GM12878 (cell line): Measurements from ENCODE around the gene COL13A1. TPM values are rescaled to one million over a fixed set of nuclear protein-coding genes. Genes with fewer than 3 reads are reported as not detected.

Experiments used
- ATAC-seq: fragments of 200-7000 bp; cut with Tn5 transposase; 3 replicates; pipeline ENCODE4 v1.9.1; 2020; ENCODE audit warnings: mild to moderate bottlenecking, moderate library complexity
- BruUV-seq: library from RNA; stranded (reverse); fragments of 400-500 nt; replicated peaks from 2 replicates; lab custom pipeline; 2021; lab: Mats Ljungman, UMichigan
- CTCF ChIA-PET: fragments of 300-600 bp; sonication (Branson Sonifier 250); formaldehyde crosslinking; extraction: SDS; loops from one replicate; lab custom pipeline; 2021; ENCODE audit warnings: inconsistent platforms; lab: Yijun Ruan, JAX
- POLR2A ChIA-PET: fragments of 350-600 bp; formaldehyde crosslinking; extraction: SDS; loops from one replicate; lab custom pipeline; 2021; ENCODE audit warnings: inconsistent platforms; lab: Charles Lee
- RAD21 ChIA-PET: fragments of 300-600 bp; sonication (Branson Sonifier 250); formaldehyde crosslinking; loops from one replicate; lab custom pipeline; 2023; ENCODE audit warnings: antibody characterized with exemption; ENCODE audit not compliant: unreplicated experiment; lab: Charles Lee
- SMC1A ChIA-PET: fragments of 300-600 bp; sonication (Branson Sonifier 250); formaldehyde crosslinking; loops from one replicate; lab custom pipeline; 2023; ENCODE audit not compliant: unreplicated experiment, uncharacterized antibody; lab: Charles Lee
- DNase-seq: peaks from one replicate; pipeline ENCODE4 v3.0.0-alpha.2; 2011; ENCODE audit warnings: low read depth, low spot score
- FAIRE-seq: peaks from 3 replicates; lab custom pipeline; 2011; peaks lifted over from hg19 to GRCh38; lab: Jason Lieb, UNC
- H2AFZ ChIP-seq: 2 replicates; pipeline ENCODE4 v1.6.0; 2011; ENCODE audit warnings: low read depth, low read length, control low read depth; ENCODE audit not compliant: control insufficient read depth
- H3K27ac ChIP-seq: 2 replicates; pipeline ENCODE4 v1.5.1; 2011; ENCODE audit warnings: control low read depth; ENCODE audit not compliant: control insufficient read depth, insufficient read depth
- H3K27me3 ChIP-seq, 2 experiments: replicated peaks in 1 of 2; 2 replicates each; pipeline versions ENCODE4 v1.6.0 to v1.6.1; 2011; ENCODE audit warnings: low read length in 1 of 2; ENCODE audit not compliant: control insufficient read depth in 2 of 2, insufficient read depth in 2 of 2
- H3K36me3 ChIP-seq, 2 experiments: 2 replicates each; pipeline ENCODE4 v1.5.1; 2011; ENCODE audit warnings: low read length in 1 of 2; ENCODE audit not compliant: control insufficient read depth in 2 of 2, insufficient read depth in 2 of 2
- H3K4me1 ChIP-seq: 2 replicates; pipeline ENCODE4 v1.6.1; 2011; ENCODE audit warnings: mild to moderate bottlenecking, low read length, moderate library complexity, mixed read lengths; ENCODE audit not compliant: control insufficient read depth, insufficient read depth
- H3K4me2 ChIP-seq: 2 replicates; pipeline ENCODE4 v1.6.0; 2011; ENCODE audit warnings: control low read depth; ENCODE audit not compliant: control insufficient read depth, insufficient read depth
- H3K4me3 ChIP-seq: fragments of 200-600 bp; sonication (generic); 2 replicates; pipeline ENCODE4 v1.5.1; 2016
- H3K79me2 ChIP-seq: 2 replicates; pipeline ENCODE4 v1.6.0; 2011; ENCODE audit warnings: low read length; ENCODE audit not compliant: control insufficient read depth, insufficient read depth
- H3K9ac ChIP-seq: 2 replicates; pipeline ENCODE4 v1.8.0; 2011; ENCODE audit warnings: low read length, control low read depth, mixed read lengths; ENCODE audit not compliant: control insufficient read depth, insufficient read depth
- H3K9me3 ChIP-seq: replicated peaks from 3 replicates; pipeline ENCODE4 v1.5.1; 2011; ENCODE audit warnings: mild to moderate bottlenecking, low read length; ENCODE audit not compliant: control insufficient read depth, insufficient read depth
- H4K20me1 ChIP-seq: 2 replicates; pipeline ENCODE4 v1.6.0; 2011; ENCODE audit not compliant: control insufficient read depth, insufficient read depth
- ASH2L ChIP-seq: fragments of 300-600, 200-600 bp; sonication (generic); IDR thresholded peaks from 2 replicates; pipeline ENCODE4 v1.6.1; 2017; ENCODE audit warnings: low read depth, mild to moderate bottlenecking, borderline replicate concordance
- EED ChIP-seq: sonication (generic); IDR thresholded peaks from 2 replicates; pipeline ENCODE4 v1.6.1; 2016; ENCODE audit warnings: antibody characterized with exemption, low read depth
- ESRRA ChIP-seq: IDR thresholded peaks from 2 replicates; pipeline ENCODE4 v1.6.1; 2012; ENCODE audit warnings: mild to moderate bottlenecking, low read length, improper control_type of control experiment
- HCFC1 ChIP-seq: fragments of 150-350 bp; IDR thresholded peaks from 2 replicates; pipeline ENCODE4 v1.6.1; 2014; ENCODE audit warnings: low read length
- IRF5 ChIP-seq: fragments of 450-650 bp; IDR thresholded peaks from 2 replicates; pipeline ENCODE4 v1.6.1; 2017; ENCODE audit warnings: borderline replicate concordance
- NFXL1 ChIP-seq: fragments of 450-650 bp; IDR thresholded peaks from 2 replicates; pipeline ENCODE4 v1.6.1; 2017; ENCODE audit warnings: antibody characterized with exemption, mild to moderate bottlenecking, borderline replicate concordance
- POLR2A ChIP-seq: IDR thresholded peaks from 2 replicates; pipeline ENCODE4 v1.6.1; 2011; ENCODE audit warnings: low read depth, mild to moderate bottlenecking, low read length
- RAD51 ChIP-seq: fragments of 450-650 bp; IDR thresholded peaks from 2 replicates; pipeline ENCODE4 v1.6.1; 2016; ENCODE audit warnings: moderate library complexity, mild to moderate bottlenecking, inconsistent platforms
- RELA ChIP-seq: fragments of 450-650 bp; IDR thresholded peaks from 2 replicates; pipeline ENCODE4 v1.8.0; 2014; ENCODE audit warnings: borderline replicate concordance; ENCODE audit not compliant: partially characterized antibody
- SMAD1 ChIP-seq: fragments of 450-650 bp; IDR thresholded peaks from 2 replicates; pipeline ENCODE4 v1.6.1; 2018; ENCODE audit warnings: mild to moderate bottlenecking, low read depth; ENCODE audit not compliant: partially characterized antibody
- WRNIP1 ChIP-seq: IDR thresholded peaks from 2 replicates; pipeline ENCODE4 v1.6.1; 2011; ENCODE audit warnings: low read depth, low read length, improper control_type of control experiment, borderline replicate concordance
- YBX1 ChIP-seq: fragments of 450-650 bp; IDR thresholded peaks from 2 replicates; pipeline ENCODE4 v1.6.1; 2016; ENCODE audit warnings: antibody characterized with exemption
- ZBED1 ChIP-seq: IDR thresholded peaks from 2 replicates; pipeline ENCODE4 v1.6.1; 2016; ENCODE audit warnings: borderline replicate concordance
- WGBS: methylation state at CpG from one replicate; pipeline ENCODE4 v1.1.6; 2016; ENCODE audit warnings: low lambda C conversion rate; ENCODE audit not compliant: insufficient replicate concordance, insufficient coverage; ENCODE audit errors: missing lambda C conversion rate; 5-methylcytosine and 5-hydroxymethylcytosine counted together
- in situ Hi-C: fragments of 300-500 bp; cut with MboI; formaldehyde crosslinking; loops from 9 replicates; pipeline ENCODE4 v1.14.3; 2018; ENCODE audit warnings: mixed read lengths
- intact Hi-C: fragments of 100-400 bp; cut with micrococcal nuclease; formaldehyde crosslinking; loops from one replicate; pipeline ENCODE4 v1.14.2; 2022; ENCODE audit not compliant: unreplicated experiment
- polyA plus RNA-seq, 11 experiments: library from polyadenylated mRNA; depleted of rRNA in 4 of 11; unstranded in 6 of 11; stranded (reverse) in 5 of 11; fragments of >200 nt; fragmentation: Nextera tagmentation in 4 of 11; fragmentation: Illumina TruSeq in 1 of 11; extraction: Ambion mirVana in 4 of 11; extraction: Trizol in 1 of 11; gene quantifications; 1 replicate in 1 of 11; 2 replicates in 10 of 11; pipeline versions ENCODE4 v1.2.1 to v1.2.3, GENCODE V29; 2011 to 2016; ENCODE audit warnings: inconsistent platforms in 2 of 11, missing spikeins in 2 of 11, low read depth in 1 of 11
- total RNA-seq, 4 experiments: library from RNA; depleted of rRNA in 3 of 4; stranded (reverse); fragments of >200 nt in 3 of 4; fragmentation: Illumina TruSeq in 1 of 4; extraction: Trizol in 1 of 4; gene quantifications; 2 replicates each; pipeline versions ENCODE4 v1.2.1 to v1.2.3, GENCODE V29; 2013 to 2021
- TF ChIP-seq, protein P1 (sequence below), 3 experiments: IDR thresholded peaks in 2 of 3; conservative IDR thresholded peaks in 1 of 3; 2 replicates each; pipeline ENCODE4 v1.5.1; 2011; ENCODE audit warnings: low read depth in 3 of 3, low read length in 3 of 3, mild to moderate bottlenecking in 3 of 3, control low read depth in 2 of 3, moderate library complexity in 2 of 3, inconsistent platforms in 1 of 3, mixed read lengths in 1 of 3; ENCODE audit not compliant: control insufficient read depth in 2 of 3, insufficient read depth in 1 of 3; ENCODE audit errors: extremely low read depth in 1 of 3
- TF ChIP-seq, protein P2 (sequence below): fragments of 450-650 bp; IDR thresholded peaks from 2 replicates; pipeline ENCODE4 v1.6.1; 2017; ENCODE audit warnings: mild to moderate bottlenecking, low read depth, inconsistent platforms; ENCODE audit not compliant: poor library complexity, severe bottlenecking

Gene COL13A1
- total and polyA plus RNA-seq, 10 of the 15 experiments (the other 5 are each of a cell fraction or from before 2014, with no cell fraction given): 0.03 to 0.15 (median 0.05) TPM; not detected in 7

DNA sequence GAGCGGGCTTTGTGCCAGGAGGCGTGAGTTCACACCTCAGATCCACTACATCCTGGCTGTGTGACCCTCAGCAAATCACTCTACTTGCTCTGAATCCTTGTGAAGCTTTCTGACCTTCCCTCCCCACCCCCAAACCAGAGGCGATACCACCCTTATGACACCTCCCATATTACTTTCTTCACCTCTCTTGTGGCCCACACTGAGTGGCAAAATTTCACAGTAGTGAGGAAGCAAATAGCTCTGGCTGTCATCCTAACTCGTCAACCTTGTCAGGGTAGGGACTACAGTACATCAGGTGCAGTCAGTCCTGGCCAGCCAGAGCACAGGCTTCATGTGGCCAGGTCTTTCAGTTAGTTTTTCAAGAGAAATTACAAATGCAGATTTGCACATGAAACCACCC is 19.1 kb downstream of the COL13A1 start:
- no peak overlapping the region for H3K27ac ChIP-seq
- no peak overlapping the region for H2AFZ ChIP-seq
- H3K9ac ChIP-seq: no peak overlapping the region
- intact Hi-C loops: no loop called here
- no peaks in the 10 kb centered on the region for H4K20me1 ChIP-seq
- no peak for FAIRE-seq
- POLR2A ChIA-PET: no interaction called here
- H3K4me1 ChIP-seq: no peaks in the 10 kb centered on the region
- H3K27me3 ChIP-seq: peaks cover 0 to 4% of the 10 kb centered on the region in 2 experiments; a peak in 1 of 4 replicates
- RAD21 ChIA-PET: no interaction called here
- 21% methylated on average over 4 of the region's 4 CpGs for WGBS
- BruUV-seq: no TSS peak
- no peaks in the 10 kb centered on the region for H3K36me3 ChIP-seq
- in situ Hi-C loops: no loop called here
- ATAC-seq: no peak
- no peaks in the 10 kb centered on the region; the same call in 2 of the 3 replicates for H3K9me3 ChIP-seq
- no peak for DNase-seq
- CTCF ChIA-PET: no interaction called here
- SMC1A ChIA-PET: no interaction called here
- no peak overlapping the region for H3K4me3 ChIP-seq
- TF ChIP-seq NFXL1 (no peak), WRNIP1 (no peak), YBX1 (no peak), RELA (no peak), ASH2L (no peak), SMAD1 (no peak), POLR2A (no peak), IRF5 (no peak), ESRRA (no peak), RAD51 (no peak), HCFC1 (no peak), ZBED1 (no peak), EED (no peak)
- TF ChIP-seq, protein P1, sequence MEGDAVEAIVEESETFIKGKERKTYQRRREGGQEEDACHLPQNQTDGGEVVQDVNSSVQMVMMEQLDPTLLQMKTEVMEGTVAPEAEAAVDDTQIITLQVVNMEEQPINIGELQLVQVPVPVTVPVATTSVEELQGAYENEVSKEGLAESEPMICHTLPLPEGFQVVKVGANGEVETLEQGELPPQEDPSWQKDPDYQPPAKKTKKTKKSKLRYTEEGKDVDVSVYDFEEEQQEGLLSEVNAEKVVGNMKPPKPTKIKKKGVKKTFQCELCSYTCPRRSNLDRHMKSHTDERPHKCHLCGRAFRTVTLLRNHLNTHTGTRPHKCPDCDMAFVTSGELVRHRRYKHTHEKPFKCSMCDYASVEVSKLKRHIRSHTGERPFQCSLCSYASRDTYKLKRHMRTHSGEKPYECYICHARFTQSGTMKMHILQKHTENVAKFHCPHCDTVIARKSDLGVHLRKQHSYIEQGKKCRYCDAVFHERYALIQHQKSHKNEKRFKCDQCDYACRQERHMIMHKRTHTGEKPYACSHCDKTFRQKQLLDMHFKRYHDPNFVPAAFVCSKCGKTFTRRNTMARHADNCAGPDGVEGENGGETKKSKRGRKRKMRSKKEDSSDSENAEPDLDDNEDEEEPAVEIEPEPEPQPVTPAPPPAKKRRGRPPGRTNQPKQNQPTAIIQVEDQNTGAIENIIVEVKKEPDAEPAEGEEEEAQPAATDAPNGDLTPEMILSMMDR (IDR thresholded peaks at IDR 0.05 in 2 of 3, conservative IDR thresholded peaks at IDR 0.05 in 1 of 3; ENCODE audit: control insufficient read depth in 2 of 3, extremely low read depth in 1 of 3, insufficient read depth in 1 of 3, low read depth in 3 of 3, low read length in 3 of 3): no peak
- TF ChIP-seq, protein P2, sequence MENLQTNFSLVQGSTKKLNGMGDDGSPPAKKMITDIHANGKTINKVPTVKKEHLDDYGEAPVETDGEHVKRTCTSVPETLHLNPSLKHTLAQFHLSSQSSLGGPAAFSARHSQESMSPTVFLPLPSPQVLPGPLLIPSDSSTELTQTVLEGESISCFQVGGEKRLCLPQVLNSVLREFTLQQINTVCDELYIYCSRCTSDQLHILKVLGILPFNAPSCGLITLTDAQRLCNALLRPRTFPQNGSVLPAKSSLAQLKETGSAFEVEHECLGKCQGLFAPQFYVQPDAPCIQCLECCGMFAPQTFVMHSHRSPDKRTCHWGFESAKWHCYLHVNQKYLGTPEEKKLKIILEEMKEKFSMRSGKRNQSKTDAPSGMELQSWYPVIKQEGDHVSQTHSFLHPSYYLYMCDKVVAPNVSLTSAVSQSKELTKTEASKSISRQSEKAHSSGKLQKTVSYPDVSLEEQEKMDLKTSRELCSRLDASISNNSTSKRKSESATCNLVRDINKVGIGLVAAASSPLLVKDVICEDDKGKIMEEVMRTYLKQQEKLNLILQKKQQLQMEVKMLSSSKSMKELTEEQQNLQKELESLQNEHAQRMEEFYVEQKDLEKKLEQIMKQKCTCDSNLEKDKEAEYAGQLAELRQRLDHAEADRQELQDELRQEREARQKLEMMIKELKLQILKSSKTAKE: no peak
- TF ChIP-seq, all 136 proteins: peak for 0
- Histone ChIP-seq H3K79me2 (no peaks in the 10 kb centered on the region), H3K4me2 (no peak overlapping the region)
